HG02642 (cell line): Measurements from ENCODE around the gene DVL3.
"Not testable (repeated sequence)": the region's sequence is repeated elsewhere in the genome, so short reads cannot be mapped to it uniquely, and the experiment has no call there.

Source experiments
- ATAC-seq: cut with Tn5 transposase; IDR thresholded peaks from one replicate; pipeline ENCODE4 v1.9.1; 2021; ENCODE audit warnings: mild to moderate bottlenecking; ENCODE audit not compliant: unreplicated experiment, poor library complexity

Gene DVL3

DNA sequence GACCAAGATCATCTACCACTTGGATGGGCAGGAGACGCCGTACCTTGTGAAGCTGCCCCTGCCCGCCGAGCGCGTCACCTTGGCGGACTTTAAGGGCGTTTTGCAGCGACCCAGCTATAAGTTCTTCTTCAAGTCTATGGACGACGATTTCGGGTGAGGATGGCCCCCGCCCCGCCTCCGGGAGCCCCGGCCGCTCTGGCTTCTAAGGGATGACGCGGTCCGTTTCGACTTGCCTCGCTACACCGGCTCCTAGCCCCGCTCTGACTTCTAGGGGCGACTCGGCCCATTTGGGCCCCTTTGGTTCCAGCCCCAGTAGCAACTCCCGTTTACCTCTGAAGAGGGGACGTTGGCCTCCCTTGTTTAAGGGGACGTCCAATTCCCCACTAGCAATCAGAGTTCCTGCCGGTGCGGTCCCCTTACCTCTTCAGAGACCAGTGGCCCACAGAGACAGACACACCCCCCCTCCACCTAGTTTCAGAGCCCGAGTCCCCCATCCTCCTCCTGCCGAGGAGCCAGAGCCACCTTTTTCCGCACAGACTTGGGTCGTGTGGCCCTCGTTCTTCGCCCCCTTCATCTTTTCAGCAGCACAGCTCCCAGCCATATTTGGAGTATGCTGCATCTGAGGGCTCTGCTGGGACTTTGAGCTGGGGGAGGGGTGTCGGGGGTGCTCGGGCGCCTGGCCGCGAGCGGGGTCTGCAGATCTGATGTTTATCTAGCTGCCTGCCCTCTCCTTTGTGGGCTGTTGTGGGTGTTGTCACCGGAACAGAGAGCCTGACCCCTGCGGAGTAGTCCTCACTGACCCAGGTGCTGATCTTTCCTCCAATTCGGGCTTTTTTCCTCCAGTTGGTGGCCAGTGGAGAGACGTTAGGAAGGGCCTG lies 706 bp downstream of the DVL3 start:
- ATAC-seq = peak; percentile 40

DNA sequence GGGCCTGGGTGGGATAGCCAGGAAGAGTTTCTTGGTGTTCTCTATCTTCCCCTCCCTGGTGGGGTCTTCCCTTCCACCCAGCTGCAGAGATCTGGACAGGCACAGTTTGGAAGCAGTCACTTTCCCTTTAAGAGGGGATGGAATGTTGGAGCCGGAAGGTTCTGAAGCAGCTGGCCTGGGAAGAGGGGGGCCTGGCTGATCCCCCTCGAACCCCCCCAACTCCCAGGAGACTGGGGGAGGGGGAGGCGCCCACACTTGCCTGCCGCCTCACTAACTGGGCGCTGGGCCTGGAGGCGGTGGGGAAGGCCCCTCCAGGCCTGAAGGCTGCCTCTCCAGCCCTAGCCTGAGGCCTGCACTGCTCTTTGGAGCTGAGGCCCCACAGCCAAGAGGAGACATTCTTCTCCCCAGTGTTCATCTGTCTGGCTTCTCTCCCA lies 1.4 kb downstream of the DVL3 start:
- ATAC-seq = no peak

- ATAC-seq = no peak
Observed at GRCh38 chr3:184157206-184157605, 2.0 kb downstream of the DVL3 start.

GRCh38 chr3:184158404-184158803 lies 3.2 kb downstream of the DVL3 start:
- ATAC-seq = no peak

DNA sequence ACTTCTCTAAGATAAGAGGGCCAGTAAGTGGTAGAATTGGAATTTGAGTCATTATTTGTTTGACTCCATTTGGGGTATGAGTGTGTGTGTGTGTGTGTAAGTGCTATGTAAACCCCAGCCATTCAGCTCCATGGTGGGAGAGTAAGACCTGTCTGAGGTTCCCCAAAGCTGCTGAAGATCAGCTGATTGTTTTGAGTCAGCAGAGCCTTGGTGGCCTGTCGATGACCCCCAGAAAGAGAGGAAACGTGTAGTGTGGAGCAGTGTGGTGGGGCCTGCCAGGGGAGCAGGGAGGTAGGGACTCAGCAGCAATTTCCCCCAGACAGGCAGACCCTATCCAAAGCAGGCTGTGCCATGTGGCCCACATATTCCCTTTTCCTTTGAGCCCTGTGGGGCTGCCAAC lies 5.3 kb downstream of the DVL3 start:
- ATAC-seq = no peak

GRCh38 chr3:184162571-184163070 lies 7.4 kb downstream of the DVL3 start:
- not testable (repeated sequence) for ATAC-seq

- no peak for ATAC-seq
Observed at GRCh38 chr3:184164648-184165330, 9.6 kb downstream of the DVL3 start.

DNA sequence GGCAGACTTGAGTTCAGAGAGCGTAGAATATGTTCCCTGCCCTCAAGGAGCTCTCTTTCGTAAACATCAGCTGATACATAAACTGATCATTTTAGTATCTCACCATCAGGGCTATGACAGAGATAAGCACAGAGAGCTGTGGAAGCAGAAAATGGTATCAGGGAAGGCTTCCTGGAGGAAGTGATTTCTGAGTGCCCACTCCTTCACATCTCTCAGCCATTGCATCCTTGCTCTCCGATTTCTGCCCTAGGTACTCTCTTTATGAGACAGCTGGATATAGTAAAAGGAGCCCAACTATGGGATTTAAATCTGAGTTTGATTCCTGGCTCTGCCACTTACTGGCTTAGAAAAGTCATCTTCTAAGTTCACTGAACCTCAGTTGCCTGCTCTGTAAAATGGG lies 10.4 kb downstream of the DVL3 start:
- ATAC-seq = no peak

DNA sequence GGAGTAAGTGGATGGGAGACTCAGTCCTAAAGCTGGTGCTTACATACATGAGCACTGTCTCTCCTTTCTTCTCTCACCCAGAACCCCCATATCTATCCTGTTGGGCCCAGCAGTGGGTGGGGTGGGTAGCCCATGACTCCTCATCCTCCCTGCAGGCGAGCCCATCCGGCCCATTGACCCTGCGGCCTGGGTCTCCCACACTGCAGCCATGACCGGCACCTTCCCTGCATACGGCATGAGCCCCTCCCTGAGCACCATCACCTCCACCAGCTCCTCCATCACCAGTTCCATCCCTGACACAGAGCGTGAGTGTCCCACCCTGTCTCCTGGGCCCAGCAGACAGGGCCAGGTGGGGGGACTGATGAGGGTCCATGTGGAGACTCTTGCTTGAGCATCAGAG lies 11.5 kb downstream of the DVL3 start:
- no peak for ATAC-seq

DNA sequence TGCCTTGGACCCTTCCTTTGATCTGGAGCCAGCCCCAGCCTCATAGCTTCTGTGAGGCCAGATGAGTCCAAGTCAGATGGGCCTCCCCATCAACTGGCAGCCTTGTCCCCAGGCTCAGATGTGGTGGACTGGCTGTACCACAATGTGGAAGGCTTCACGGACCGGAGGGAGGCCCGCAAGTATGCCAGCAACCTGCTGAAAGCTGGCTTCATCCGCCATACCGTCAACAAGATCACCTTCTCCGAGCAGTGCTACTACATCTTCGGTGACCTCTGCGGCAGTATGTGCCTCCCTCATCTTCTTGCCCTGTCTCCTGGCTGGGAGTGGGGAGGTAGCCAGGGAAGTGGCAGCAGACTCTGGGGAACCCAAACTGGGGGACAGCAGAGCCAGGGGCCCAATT lies 12.6 kb downstream of the DVL3 start:
- no peak for ATAC-seq

DNA sequence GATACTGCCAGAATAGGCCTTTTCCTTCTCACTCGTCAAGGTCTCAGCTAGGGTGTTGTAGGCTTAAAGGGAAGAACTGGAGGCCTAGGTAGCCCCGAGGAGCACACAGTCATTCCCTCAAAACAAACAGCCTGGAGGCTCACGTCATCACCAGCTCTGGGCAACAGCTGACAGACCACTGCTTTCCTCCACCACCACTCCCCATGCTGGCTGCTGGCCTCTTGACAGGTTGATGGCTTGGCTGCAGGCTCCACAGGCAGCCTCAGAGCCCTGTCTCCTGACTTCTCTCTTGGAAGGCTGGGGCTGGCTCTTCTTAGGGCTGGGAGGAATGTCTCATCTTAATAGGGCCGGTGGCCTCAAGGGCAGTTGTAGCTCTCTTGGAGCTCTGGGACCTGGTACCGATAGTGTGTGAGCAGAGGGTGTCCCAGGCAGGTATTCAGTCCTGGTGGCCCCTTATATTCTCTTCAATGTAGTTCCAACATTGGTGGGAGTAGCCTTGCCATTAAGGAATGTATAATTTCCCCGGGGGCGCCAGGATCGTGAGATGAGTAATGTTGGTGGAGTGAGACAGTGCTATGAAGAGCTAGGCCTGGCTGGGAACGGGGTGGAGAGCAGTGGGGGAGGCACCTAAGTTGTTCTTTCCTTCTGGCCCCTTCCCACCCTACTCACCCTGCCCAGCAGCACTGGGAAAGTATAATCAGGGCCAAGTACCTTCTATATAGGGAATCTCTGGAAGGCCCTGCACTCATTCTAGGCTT lies 13.4 kb downstream of the DVL3 start:
- ATAC-seq = no peak

- ATAC-seq = no peak
Observed at GRCh38 chr3:184169896-184170875, 15.0 kb downstream of the DVL3 start.

DNA sequence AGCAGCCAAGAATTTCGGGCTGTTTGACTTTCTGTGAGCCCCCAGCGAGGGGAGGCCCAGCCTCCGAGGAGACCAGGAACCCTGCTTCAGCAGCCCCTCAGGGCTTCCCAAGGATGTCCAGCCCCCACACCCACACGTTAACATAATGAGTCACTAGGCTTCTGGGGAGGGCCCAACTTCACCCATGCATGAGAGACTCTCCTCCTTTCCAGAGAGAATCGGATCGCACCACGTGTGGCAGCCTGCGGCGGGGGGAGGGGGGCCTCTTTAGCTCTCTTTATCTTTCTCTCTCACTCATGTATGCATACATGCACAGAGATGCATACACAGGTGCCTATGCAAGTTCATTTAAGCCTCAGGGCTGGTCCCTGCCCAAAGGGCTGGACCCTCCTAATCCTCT lies 16.4 kb downstream of the DVL3 start:
- no peak for ATAC-seq

DNA sequence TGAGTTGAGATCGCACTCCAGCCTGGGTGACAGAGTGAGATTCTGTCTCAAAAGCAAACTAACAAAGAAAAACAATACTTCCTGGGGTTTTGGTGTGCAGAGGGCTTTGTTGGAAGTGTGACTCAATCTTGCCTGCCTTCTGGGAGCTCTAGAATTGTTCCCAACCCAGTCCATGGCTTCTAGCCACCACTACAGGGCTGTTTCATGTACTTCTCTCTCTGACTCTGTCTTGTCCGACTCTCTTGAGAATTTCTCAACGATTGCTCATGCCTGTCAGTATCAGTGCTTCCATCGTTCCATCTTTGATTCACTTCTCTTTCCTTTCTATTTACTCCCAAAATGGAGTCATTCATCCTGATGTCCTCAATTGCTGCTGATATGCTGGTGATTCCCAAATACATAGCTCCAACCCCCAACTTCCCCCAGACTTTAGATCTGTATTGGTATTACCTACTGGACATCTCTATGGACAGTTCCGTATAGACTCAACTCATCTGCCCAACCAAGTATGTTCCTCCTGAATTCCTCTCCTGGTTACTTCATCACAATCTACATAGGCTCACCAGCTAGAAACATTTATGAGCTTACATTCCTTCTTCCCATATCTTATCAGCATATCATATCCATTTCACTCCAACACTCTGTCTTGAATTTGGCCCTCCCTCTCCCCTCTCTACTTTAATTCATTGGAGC lies 17.6 kb downstream of the DVL3 start:
- no peak for ATAC-seq

- ATAC-seq = no peak
Observed at GRCh38 chr3:184173374-184173722, 18.2 kb downstream of the DVL3 start.

- ATAC-seq = no peak
Observed at GRCh38 chr3:184174284-184174645, 19.1 kb downstream of the DVL3 start.

GRCh38 chr3:184174646-184175492 lies 19.7 kb downstream of the DVL3 start, which contains the start of gene AP2M1:
Gene AP2M1 (plus strand): TSS chr3:184174855. CDS start chr3:184176994, 2,139 bp downstream.
- ATAC-seq = peak; percentile 92

- no peak for ATAC-seq
Observed at GRCh38 chr3:184175506-184175905, 20.3 kb downstream of the DVL3 start.
